ENCODE results near the gene NAA40.

DNA sequence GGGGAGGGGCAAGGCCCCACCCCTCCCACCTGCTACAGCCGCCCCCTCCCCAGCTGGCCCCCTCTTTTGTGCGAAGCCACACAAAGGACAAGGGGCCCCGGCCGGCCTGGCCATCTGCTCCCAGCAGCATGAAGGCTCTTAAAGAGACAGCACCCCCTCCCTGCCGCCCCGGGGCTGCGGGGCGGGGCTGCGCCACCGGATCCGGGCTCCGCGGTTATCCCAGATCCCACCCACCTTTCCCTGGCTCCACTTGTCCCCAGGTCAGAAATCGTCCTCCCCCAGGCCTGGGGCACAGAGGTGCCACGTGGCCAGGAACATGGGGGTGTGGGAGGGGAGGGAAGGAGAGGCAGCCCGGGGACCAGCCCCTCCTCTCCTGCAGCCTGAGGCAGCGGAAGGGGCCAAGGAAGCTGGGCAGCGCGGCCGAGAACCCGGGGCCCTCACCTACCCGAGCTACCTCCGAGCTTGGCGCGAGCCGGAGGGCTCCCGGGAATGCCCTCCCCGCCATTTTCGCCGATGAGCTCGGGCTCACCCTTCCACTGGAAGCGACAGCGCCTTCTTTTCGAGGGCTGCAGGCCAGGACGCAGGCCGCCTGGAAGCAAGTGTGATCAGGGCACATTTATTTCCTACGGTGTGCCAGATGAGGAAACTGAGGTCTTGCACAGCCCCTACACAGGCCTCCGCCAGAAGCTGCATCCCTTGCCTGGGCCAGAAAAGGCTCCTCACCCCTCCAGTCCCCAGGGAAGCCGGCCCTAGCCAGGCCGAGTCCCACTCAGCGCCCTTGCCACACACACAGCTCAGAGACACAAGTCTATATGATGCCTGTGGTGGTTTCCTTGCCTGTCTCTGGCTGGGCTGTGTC lies 19.3 kb upstream of the NAA40 start:
- TF ChIP-seq CTCF (IDR thresholded peaks at IDR 0.05; ENCODE audit: borderline replicate concordance, extremely low read depth, low read length, poor library complexity, severe bottlenecking), result no peak
- TF ChIP-seq EZH2 (IDR thresholded peaks at IDR 0.05; ENCODE audit: borderline replicate concordance, low read depth, low read length, severe bottlenecking), result no peak
